Body of pancreas (tissue), 4 donors: ENCODE results near the gene KLHL8. TPM values are rescaled to one million over a fixed set of nuclear protein-coding genes. Genes with fewer than 3 reads are reported as not detected.

ENCODE experiments used
- ATAC-seq: fragments of 150-250 bp; one replicate; pipeline ENCODE4 v1.9.1; 2016
- DNase-seq, 4 donors: peaks; one replicate each; pipeline ENCODE4 v3.0.0-alpha.2; 2019
- H3K27ac ChIP-seq, 4 donors: fragments of 200-600 bp; sonication (generic); 1 replicate in 3 of 4; 2 replicates in 1 of 4; pipeline versions ENCODE4 v1.5.1 to v1.6.1; 2016 to 2019; ENCODE audit warnings: mild to moderate bottlenecking in 1 of 4, mixed read lengths in 1 of 4, moderate library complexity in 1 of 4
- H3K27me3 ChIP-seq, 2 donors: fragments of 200-600 bp; sonication (generic); one replicate each; pipeline ENCODE4 v1.6.0; 2016; ENCODE audit warnings: mild to moderate bottlenecking in 1 of 2
- H3K36me3 ChIP-seq, 2 donors: fragments of 200-600 bp; sonication (generic); replicated peaks in 1 of 2; 2 replicates each; pipeline ENCODE4 v1.5.1; 2016; ENCODE audit warnings: low read depth in 2 of 2; ENCODE audit not compliant: insufficient read depth in 1 of 2
- H3K4me1 ChIP-seq: fragments of 200-600 bp; sonication (generic); one replicate; pipeline ENCODE4 v1.6.0; 2016
- H3K4me3 ChIP-seq, 2 donors: fragments of 200-600 bp; sonication (generic); 1 replicate in 1 of 2; 2 replicates in 1 of 2; pipeline ENCODE4 v1.5.1; 2016 to 2019
- H3K9me3 ChIP-seq, 3 donors: fragments of 200-600 bp; sonication (generic); 1 replicate in 2 of 3; 2 replicates in 1 of 3; pipeline ENCODE4 v1.5.1; 2016
- POLR2A ChIP-seq, 3 donors: fragments of 450-650 bp; IDR thresholded peaks; one replicate each; pipeline ENCODE4 v1.6.1; 2016; ENCODE audit warnings: antibody characterized with exemption in 3 of 3, mild to moderate bottlenecking in 2 of 3
- WGBS, 2 donors: methylation state at CpG; one replicate each; pipeline ENCODE4 v1.1.5; 2017; 5-methylcytosine and 5-hydroxymethylcytosine counted together
- intact Hi-C: fragments of 100-400 bp; cut with DNase I; formaldehyde crosslinking; loops from one replicate; pipeline ENCODE4 v1.15.1; 2023
- total RNA-seq, 2 donors: library from RNA; depleted of rRNA; stranded (reverse); fragments of >200 nt; gene quantifications; one replicate each; pipeline ENCODE4 v1.1.0, GENCODE V29; 2016
- TF ChIP-seq, protein P1 (sequence below), 7 experiments: fragments of 450-650 bp in 4 of 7; fragments of 200-600 bp in 3 of 7; sonication (generic) in 3 of 7; IDR thresholded peaks; one replicate each; pipeline ENCODE4 v1.5.1; 2016 to 2019; ENCODE audit warnings: antibody characterized with exemption in 7 of 7

Gene KLHL8
- total RNA-seq, 2 donors from 2014 or later, result 4.4 to 9.9 TPM

DNA sequence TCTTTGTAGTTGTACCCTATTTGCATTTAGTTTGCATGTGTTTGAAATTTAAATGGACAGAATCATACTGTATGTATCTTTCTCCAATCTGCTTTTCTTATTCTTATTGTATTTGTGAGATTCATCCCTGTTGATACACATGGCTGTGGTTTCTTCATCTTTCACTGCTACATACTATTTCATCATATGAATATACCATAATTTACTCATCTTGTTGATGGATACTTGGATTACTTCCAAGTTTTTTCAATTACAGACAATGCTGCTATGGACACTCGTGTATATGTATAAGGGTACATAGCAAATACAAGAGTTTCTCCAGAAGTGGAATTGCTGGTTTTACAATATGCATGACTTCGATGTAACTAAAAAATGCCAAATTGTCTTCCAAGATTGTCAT, 11.8 kb upstream of the KLHL8 start:
- ATAC-seq (no peak), DNase-seq (no peak)
- Histone ChIP-seq H3K27ac (no peak overlapping the region), H3K36me3 (no peaks in the 10 kb centered on the region), H3K27me3 (no peaks in the 10 kb centered on the region), H3K4me1 (peaks cover 3% of the 10 kb centered on the region), H3K4me3 (no peak overlapping the region), H3K9me3 (no peaks in the 10 kb centered on the region)
- intact Hi-C loops, result loop anchor here (5.0 kb wide), 1 partner anchor 80 kb away; no protein-coding TSS in a partner anchor
- no peak for TF ChIP-seq POLR2A (IDR thresholded peaks at IDR 0.05)
- TF ChIP-seq, protein P1, sequence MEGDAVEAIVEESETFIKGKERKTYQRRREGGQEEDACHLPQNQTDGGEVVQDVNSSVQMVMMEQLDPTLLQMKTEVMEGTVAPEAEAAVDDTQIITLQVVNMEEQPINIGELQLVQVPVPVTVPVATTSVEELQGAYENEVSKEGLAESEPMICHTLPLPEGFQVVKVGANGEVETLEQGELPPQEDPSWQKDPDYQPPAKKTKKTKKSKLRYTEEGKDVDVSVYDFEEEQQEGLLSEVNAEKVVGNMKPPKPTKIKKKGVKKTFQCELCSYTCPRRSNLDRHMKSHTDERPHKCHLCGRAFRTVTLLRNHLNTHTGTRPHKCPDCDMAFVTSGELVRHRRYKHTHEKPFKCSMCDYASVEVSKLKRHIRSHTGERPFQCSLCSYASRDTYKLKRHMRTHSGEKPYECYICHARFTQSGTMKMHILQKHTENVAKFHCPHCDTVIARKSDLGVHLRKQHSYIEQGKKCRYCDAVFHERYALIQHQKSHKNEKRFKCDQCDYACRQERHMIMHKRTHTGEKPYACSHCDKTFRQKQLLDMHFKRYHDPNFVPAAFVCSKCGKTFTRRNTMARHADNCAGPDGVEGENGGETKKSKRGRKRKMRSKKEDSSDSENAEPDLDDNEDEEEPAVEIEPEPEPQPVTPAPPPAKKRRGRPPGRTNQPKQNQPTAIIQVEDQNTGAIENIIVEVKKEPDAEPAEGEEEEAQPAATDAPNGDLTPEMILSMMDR (IDR thresholded peaks at IDR 0.05), result no peak
- 74 to 83% methylated on average over 2 of the region's 2 CpGs for WGBS, 2 donors

DNA sequence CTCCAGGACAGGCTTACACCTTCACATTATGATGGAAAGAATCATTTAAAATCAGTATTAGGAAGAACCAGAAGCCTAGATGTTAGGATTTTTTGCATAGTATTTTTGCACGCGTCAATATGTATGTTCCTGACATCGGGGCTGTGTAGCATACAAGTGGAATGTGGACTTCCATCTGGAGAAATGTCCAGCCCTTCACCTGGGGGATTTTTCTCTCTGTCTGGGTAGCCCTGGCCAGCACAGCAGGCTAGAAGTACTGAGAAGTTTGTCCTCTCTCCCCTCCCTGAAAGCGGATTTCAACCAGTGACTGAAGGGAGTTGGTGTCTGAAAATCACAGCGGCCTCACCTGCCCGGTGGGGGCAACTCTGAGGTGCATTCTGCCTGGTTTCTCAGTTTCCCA, 10.4 kb upstream of the KLHL8 start:
- H3K27me3 ChIP-seq, result no peaks in the 10 kb centered on the region
- H3K36me3 ChIP-seq, result no peaks in the 10 kb centered on the region
- no peaks in the 10 kb centered on the region for H3K4me1 ChIP-seq
- WGBS, 2 donors, result 67 to 82% methylated on average over 6 of the region's 6 CpGs
- H3K9me3 ChIP-seq, result no peaks in the 10 kb centered on the region
- no peak overlapping the region for H3K4me3 ChIP-seq
- intact Hi-C loops, result loop anchor here (5.0 kb wide), 1 partner anchor 79 kb away; no protein-coding TSS in a partner anchor
- ATAC-seq (no peak), DNase-seq (no peak)
- no peak overlapping the region for H3K27ac ChIP-seq
- TF ChIP-seq POLR2A (IDR thresholded peaks at IDR 0.05), result no peak
- TF ChIP-seq, protein P1 (IDR thresholded peaks at IDR 0.05), result no peak

DNA sequence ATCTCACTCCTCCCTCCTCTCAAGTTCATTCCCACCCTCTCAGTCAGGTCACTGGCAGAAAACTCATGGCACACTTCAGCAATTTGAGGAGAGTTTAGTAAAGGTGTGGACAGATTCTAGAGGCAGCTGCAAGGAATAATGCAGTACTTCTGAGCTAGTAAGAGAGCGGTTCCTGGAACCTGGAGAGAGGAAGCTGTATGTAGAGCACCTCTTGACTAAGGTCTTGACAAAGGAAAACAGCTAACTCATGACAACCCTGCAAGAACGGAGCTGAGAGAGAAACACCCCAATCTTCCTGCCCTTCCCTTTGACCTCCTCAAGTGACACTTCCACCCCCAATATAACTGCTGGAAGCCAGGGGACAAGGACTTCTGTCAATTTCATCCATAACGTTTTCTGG, 9.6 kb upstream of the KLHL8 start:
- no peak for DNase-seq
- Histone ChIP-seq H3K4me1 (no peaks in the 10 kb centered on the region), H3K4me3 (no peak overlapping the region), H3K27me3 (no peaks in the 10 kb centered on the region), H3K27ac (no peak overlapping the region), H3K9me3 (no peaks in the 10 kb centered on the region), H3K36me3 (no peaks in the 10 kb centered on the region)
- 77 to 78% methylated on average over 3 of the region's 3 CpGs for WGBS, 2 donors
- ATAC-seq, result no peak
- intact Hi-C loops, result loop anchor here (5.0 kb wide), 1 partner anchor 78 kb away; no protein-coding TSS in a partner anchor
- TF ChIP-seq, protein P1 (IDR thresholded peaks at IDR 0.05), result no peak
- TF ChIP-seq POLR2A (IDR thresholded peaks at IDR 0.05), result no peak

DNA sequence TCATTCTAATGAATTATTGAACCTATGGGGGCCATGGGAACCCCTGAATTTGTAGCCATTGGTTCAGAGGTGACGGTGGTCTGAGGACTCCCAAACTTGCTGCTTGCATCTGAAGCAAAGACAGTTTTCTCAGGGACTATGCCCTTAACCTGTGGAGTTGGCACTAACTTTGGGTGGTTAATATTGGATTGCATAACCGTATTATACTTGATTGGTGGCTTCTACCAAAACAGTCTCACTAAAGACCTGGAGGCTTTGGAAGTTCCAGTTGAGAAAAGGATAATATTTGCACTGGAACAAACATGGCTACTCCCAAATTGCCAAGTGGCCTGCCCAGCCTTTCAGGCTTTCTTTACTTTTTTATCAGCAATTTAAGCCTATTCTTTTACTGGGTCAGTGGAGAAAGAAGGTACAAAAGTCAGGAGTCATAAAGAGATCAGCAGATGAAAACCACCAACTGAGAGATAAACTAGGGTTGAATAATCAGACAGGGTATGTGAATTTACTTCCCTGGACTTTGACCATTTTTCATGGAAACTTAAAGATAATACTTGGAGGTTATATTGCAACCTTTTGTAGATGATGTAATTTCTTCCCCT, 7.9 kb upstream of the KLHL8 start:
- H3K36me3 ChIP-seq, result no peaks in the 10 kb centered on the region
- no peak overlapping the region for H3K27ac ChIP-seq
- WGBS, 2 donors, result 44 to 69% methylated on average over 2 of the region's 2 CpGs
- no peaks in the 10 kb centered on the region for H3K4me1 ChIP-seq
- TF ChIP-seq, protein P1 (IDR thresholded peaks at IDR 0.05), result no peak
- no peak for TF ChIP-seq POLR2A (IDR thresholded peaks at IDR 0.05)
- H3K4me3 ChIP-seq, result no peak overlapping the region
- ATAC-seq (no peak), DNase-seq (no peak)
- H3K27me3 ChIP-seq, result no peaks in the 10 kb centered on the region
- intact Hi-C loops, result no loop called here
- H3K9me3 ChIP-seq, result no peaks in the 10 kb centered on the region

DNA sequence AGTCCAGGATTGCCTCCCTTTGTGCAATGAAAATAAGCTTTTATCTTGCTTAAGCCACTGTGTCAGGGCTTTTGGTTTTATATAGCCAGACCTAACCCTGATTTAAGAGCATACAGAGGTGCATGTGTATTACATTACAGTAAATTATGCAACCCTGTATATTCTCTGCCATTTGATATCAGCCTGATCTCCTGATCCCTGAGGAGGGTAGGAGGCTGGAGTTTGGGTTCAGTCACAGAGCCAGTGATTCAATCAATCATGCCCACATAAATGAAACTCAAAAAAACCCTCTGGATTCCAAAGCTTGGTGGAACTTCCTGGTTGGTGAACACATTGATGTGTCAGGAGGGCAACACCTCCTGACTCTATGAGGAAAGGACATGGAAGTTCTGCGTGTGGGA, 7.3 kb upstream of the KLHL8 start:
- 93 to 94% methylated on average over 1 of the region's 1 CpG for WGBS, 2 donors
- ATAC-seq, result no peak
- intact Hi-C loops, result no loop called here

More for the DNA sequence above, 7.3 kb upstream of the KLHL8 start:
- no peak for DNase-seq
- H3K27me3 ChIP-seq, result no peaks in the 10 kb centered on the region
- no peak for TF ChIP-seq POLR2A (IDR thresholded peaks at IDR 0.05)
- TF ChIP-seq, protein P1 (IDR thresholded peaks at IDR 0.05), result no peak
- H3K27ac ChIP-seq, result no peak overlapping the region
- no peak overlapping the region for H3K4me3 ChIP-seq
- H3K4me1 ChIP-seq, result no peaks in the 10 kb centered on the region
- no peaks in the 10 kb centered on the region for H3K9me3 ChIP-seq
- H3K36me3 ChIP-seq, result no peaks in the 10 kb centered on the region
